Activated naive CD8-positive, alpha-beta T cell (primary cell): ENCODE results near the gene RLF.
A peak's percentile ranks its signal among the peaks of the same experiment; 100 is the strongest.

Experiments
- H3K27ac Mint-ChIP-seq: one replicate; pipeline ENCODE4 v1.8.0; 2021; ENCODE audit warnings: mixed read lengths
- H3K27me3 Mint-ChIP-seq: one replicate; pipeline ENCODE4 v1.8.0; 2021; ENCODE audit warnings: mixed read lengths
- H3K36me3 Mint-ChIP-seq: one replicate; pipeline ENCODE4 v1.8.0; 2021; ENCODE audit warnings: mixed read lengths
- H3K4me1 Mint-ChIP-seq: one replicate; pipeline ENCODE4 v1.8.0; 2021; ENCODE audit warnings: low read depth, mixed read lengths
- H3K4me3 Mint-ChIP-seq: one replicate; pipeline ENCODE4 v1.8.0; 2021; ENCODE audit warnings: mild to moderate bottlenecking, mixed read lengths
- H3K9me3 Mint-ChIP-seq: one replicate; pipeline ENCODE4 v1.8.0; 2021; ENCODE audit warnings: low read depth, mixed read lengths

Gene RLF

DNA sequence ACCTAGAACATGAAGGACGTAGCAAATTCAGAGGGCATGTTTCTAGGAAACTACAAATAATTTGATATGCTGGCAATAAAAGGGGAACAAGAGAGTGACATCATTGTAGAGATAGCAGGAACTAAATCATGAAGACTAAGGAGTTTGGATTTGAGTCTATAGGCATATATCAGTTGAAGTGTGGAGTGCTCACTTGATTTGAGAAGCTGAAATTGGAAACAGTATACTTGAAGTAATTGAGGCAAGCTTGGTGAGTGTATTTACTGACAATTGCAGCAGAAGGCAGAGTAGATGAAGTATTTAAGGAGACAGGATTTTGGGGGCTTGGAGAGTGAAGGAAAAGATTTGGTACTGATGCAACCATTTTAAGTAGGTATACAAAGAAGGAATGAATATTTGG is 80.2 kb downstream of the RLF start:
- Mint-ChIP-seq H3K27ac (peak overlapping the region; percentile 78), H3K27me3 (no peaks in the 10 kb centered on the region), H3K4me1 (peaks cover 20% of the 10 kb centered on the region), H3K36me3 (peaks cover 25% of the 10 kb centered on the region), H3K4me3 (peak overlapping the region; percentile 40), H3K9me3 (no peaks in the 10 kb centered on the region)

DNA sequence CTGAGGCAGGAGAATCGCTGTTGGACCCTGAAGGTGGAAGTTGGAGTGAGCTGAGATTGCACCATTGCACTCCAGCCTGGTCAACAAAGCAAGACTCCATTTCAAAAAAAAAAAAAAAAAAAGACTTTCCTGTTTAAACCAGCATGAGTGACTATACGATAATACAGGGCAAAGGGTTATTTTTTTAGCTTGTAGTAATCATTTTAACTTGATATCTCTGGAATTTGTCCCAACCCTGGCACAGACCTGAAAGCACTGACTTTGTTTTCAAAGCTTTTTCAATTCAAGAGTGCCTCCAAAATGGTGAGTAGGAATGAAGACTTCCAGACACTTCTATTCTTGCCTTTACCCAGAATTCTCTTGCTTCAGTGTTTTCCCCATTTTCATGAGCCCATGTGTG is 82.2 kb downstream of the RLF start:
- Mint-ChIP-seq H3K9me3 (no peaks in the 10 kb centered on the region), H3K4me1 (peaks cover 16% of the 10 kb centered on the region), H3K27ac (no peak overlapping the region), H3K4me3 (no peak overlapping the region), H3K27me3 (no peaks in the 10 kb centered on the region), H3K36me3 (peaks cover 10% of the 10 kb centered on the region)

- H3K4me1 Mint-ChIP-seq, result peaks cover 16% of the 10 kb centered on the region
- no peak overlapping the region for H3K27ac Mint-ChIP-seq
- H3K36me3 Mint-ChIP-seq, result peaks cover under 1% of the 10 kb centered on the region
- H3K4me3 Mint-ChIP-seq, result no peak overlapping the region
- H3K27me3 Mint-ChIP-seq, result no peaks in the 10 kb centered on the region
- no peaks in the 10 kb centered on the region for H3K9me3 Mint-ChIP-seq
Observed at GRCh38 chr1:40244138-40244744, 83.1 kb downstream of the RLF start.

GRCh38 chr1:40245686-40246085 is 84.5 kb downstream of the RLF start:
- Mint-ChIP-seq H3K9me3 (no peaks in the 10 kb centered on the region), H3K27ac (no peak overlapping the region), H3K36me3 (no peaks in the 10 kb centered on the region), H3K27me3 (no peaks in the 10 kb centered on the region), H3K4me3 (no peak overlapping the region), H3K4me1 (peaks cover 16% of the 10 kb centered on the region)

- Mint-ChIP-seq H3K36me3 (peaks cover 2% of the 10 kb centered on the region), H3K27ac (no peak within 1 kb of the TSS), H3K27me3 (no peaks in the 10 kb centered on the region), H3K4me3 (no peak within 1 kb of the TSS), H3K4me1 (peaks cover 11% of the 10 kb centered on the region), H3K9me3 (no peaks in the 10 kb centered on the region)
Observed at GRCh38 chr1:40247655-40248054, 86.5 kb downstream of the RLF start, which contains the start of gene TMCO2. TMCO2 (plus strand) TSS chr1:40247937; CDS start chr1:40247994, 57 bp downstream.

- H3K36me3 Mint-ChIP-seq, result peaks cover 2% of the 10 kb centered on the region
- peaks cover 11% of the 10 kb centered on the region for H3K4me1 Mint-ChIP-seq
- no peaks in the 10 kb centered on the region for H3K27me3 Mint-ChIP-seq
- H3K9me3 Mint-ChIP-seq, result no peaks in the 10 kb centered on the region
- no peak overlapping the region for H3K4me3 Mint-ChIP-seq
- H3K27ac Mint-ChIP-seq, result no peak overlapping the region
Observed at GRCh38 chr1:40248412-40248811, 87.2 kb downstream of the RLF start.

DNA sequence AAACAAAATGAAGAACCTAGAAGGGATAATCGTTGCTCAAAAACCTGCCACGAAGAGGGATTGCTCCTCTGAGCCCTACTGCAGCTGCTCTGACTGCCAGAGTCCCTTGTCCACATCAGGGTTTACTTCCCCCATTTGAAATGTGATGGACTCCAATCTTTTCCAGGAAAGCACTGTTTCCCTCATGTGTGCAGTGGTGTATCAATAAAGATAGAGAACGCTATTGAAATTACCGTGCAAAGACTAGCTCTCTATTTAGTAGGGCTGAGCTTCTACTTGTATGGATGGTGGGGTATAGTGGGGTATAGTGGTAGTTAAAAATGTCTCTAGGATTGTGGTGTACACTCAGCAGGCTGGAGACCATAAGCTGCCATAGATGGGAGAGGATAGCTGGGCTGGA is 90.3 kb downstream of the RLF start:
- Mint-ChIP-seq H3K36me3 (peaks cover 6% of the 10 kb centered on the region), H3K27me3 (no peaks in the 10 kb centered on the region), H3K4me1 (peaks cover 23% of the 10 kb centered on the region), H3K4me3 (no peak overlapping the region), H3K27ac (peak overlapping the region; percentile 22), H3K9me3 (no peaks in the 10 kb centered on the region)

GRCh38 chr1:40252601-40253000 is 91.4 kb downstream of the RLF start:
- Mint-ChIP-seq H3K27ac (no peak overlapping the region), H3K4me1 (peaks cover 30% of the 10 kb centered on the region), H3K27me3 (no peaks in the 10 kb centered on the region), H3K9me3 (no peaks in the 10 kb centered on the region), H3K36me3 (peaks cover 6% of the 10 kb centered on the region), H3K4me3 (no peak overlapping the region)

GRCh38 chr1:40255231-40255630 is 94.0 kb downstream of the RLF start:
- H3K4me1 Mint-ChIP-seq, result peaks cover 39% of the 10 kb centered on the region
- no peaks in the 10 kb centered on the region for H3K27me3 Mint-ChIP-seq
- no peak overlapping the region for H3K4me3 Mint-ChIP-seq
- peak overlapping the region; percentile 58 for H3K27ac Mint-ChIP-seq
- H3K9me3 Mint-ChIP-seq, result no peaks in the 10 kb centered on the region
- H3K36me3 Mint-ChIP-seq, result peaks cover 6% of the 10 kb centered on the region

- H3K36me3 Mint-ChIP-seq, result peaks cover 8% of the 10 kb centered on the region
- H3K4me3 Mint-ChIP-seq, result peak overlapping the region; percentile 98
- peak overlapping the region; percentile 100 for H3K27ac Mint-ChIP-seq
- H3K27me3 Mint-ChIP-seq, result no peaks in the 10 kb centered on the region
- no peaks in the 10 kb centered on the region for H3K9me3 Mint-ChIP-seq
- peaks cover 44% of the 10 kb centered on the region for H3K4me1 Mint-ChIP-seq
Observed at GRCh38 chr1:40256401-40257084, 95.4 kb downstream of the RLF start.

- Mint-ChIP-seq H3K27ac (peak overlapping the region; percentile 100), H3K4me3 (peak overlapping the region; percentile 98), H3K36me3 (peaks cover 11% of the 10 kb centered on the region), H3K4me1 (peaks cover 48% of the 10 kb centered on the region), H3K27me3 (no peaks in the 10 kb centered on the region), H3K9me3 (no peaks in the 10 kb centered on the region)
Observed at GRCh38 chr1:40257313-40257687, 96.1 kb downstream of the RLF start.

DNA sequence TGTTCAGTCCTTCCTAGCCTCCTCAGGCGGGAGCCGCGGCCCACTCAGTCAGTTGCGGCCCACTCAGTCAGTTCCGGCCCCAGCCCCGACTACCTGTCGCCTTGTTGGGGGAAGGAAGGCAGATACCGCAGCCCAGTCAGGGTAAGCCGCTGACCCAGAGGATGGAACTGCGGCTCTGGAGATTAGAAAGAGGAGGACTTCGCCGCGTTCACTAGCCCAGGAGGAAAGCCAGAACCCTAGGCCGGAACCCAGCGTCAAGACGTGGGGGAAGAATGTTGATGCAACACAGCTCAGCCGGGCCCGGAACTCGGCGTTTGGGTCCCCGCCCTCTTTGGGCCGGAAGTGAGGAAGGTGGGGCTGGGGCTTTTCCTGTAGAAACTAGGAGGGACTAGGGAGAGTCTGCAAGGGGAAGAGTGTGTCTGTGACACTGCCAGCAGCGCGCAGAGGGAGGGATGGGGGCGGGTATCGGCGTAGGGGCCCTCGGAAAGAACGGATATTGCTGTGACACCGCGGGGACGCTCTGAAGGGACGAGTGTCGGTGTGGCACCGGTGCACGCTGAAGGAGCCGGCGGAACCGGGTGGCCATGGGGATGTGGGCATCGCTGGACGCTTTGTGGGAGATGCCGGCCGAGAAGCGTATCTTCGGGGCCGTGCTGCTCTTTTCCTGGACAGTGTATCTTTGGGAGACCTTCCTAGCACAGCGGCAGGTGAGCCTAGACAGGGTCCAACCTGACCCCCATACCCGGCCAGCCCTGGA is 96.7 kb downstream of the RLF start, which contains the start of gene ZMPSTE24:
ZMPSTE24 (plus strand) TSS at position 549 of the 757 bp plus-strand sequence; CDS start at position 585, 36 bp downstream.
- Mint-ChIP-seq H3K27me3 (no peaks in the 10 kb centered on the region), H3K36me3 (peaks cover 15% of the 10 kb centered on the region), H3K4me3 (peak within 1 kb of the TSS; percentile 98), H3K9me3 (no peaks in the 10 kb centered on the region), H3K27ac (peak within 1 kb of the TSS; percentile 100), H3K4me1 (peaks cover 52% of the 10 kb centered on the region)

GRCh38 chr1:40258445-40258769 is 97.2 kb downstream of the RLF start:
- no peaks in the 10 kb centered on the region for H3K27me3 Mint-ChIP-seq
- H3K27ac Mint-ChIP-seq, result peak overlapping the region; percentile 100
- H3K36me3 Mint-ChIP-seq, result peaks cover 17% of the 10 kb centered on the region
- peaks cover 57% of the 10 kb centered on the region for H3K4me1 Mint-ChIP-seq
- no peaks in the 10 kb centered on the region for H3K9me3 Mint-ChIP-seq
- peak overlapping the region; percentile 98 for H3K4me3 Mint-ChIP-seq

GRCh38 chr1:40264354-40264781 is 103.2 kb downstream of the RLF start:
- H3K4me1 Mint-ChIP-seq, result peaks cover 58% of the 10 kb centered on the region
- no peaks in the 10 kb centered on the region for H3K9me3 Mint-ChIP-seq
- H3K27me3 Mint-ChIP-seq, result no peaks in the 10 kb centered on the region
- H3K27ac Mint-ChIP-seq, result peak overlapping the region; percentile 86
- H3K4me3 Mint-ChIP-seq, result peak overlapping the region; percentile 44
- H3K36me3 Mint-ChIP-seq, result peaks cover 18% of the 10 kb centered on the region

GRCh38 chr1:40265298-40265697 is 104.1 kb downstream of the RLF start:
- Mint-ChIP-seq H3K4me1 (peaks cover 57% of the 10 kb centered on the region), H3K27me3 (no peaks in the 10 kb centered on the region), H3K9me3 (no peaks in the 10 kb centered on the region), H3K4me3 (no peak overlapping the region), H3K36me3 (peaks cover 22% of the 10 kb centered on the region), H3K27ac (peak overlapping the region; percentile 54)
